Fibroblast of gingiva (primary cell): ENCODE results near the gene OR10W1.

Source experiments
- DNase-seq: peaks from one replicate; pipeline ENCODE4 v3.0.0-alpha.2; 2011; ENCODE audit warnings: low read depth

Gene OR10W1, protein sequence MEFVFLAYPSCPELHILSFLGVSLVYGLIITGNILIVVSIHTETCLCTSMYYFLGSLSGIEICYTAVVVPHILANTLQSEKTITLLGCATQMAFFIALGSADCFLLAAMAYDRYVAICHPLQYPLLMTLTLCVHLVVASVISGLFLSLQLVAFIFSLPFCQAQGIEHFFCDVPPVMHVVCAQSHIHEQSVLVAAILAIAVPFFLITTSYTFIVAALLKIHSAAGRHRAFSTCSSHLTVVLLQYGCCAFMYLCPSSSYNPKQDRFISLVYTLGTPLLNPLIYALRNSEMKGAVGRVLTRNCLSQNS

DNA sequence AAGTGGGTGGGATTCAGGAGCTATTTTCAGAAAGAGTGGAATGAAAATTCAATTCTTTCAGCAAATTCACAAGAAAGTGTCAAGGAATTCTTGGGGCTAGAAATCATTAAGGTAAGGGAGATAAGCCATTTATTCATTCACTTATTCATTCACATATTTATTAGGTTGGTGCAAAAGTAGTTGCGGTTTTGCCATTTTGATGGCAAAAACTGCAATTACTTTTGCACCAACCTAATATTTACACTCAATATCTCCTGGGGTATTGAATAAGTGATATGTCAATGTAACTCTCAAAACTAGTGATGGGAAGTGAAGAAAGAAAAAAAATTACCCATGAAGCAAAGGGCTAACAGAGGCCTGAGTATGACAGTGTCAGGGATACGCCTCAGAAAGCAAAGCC, at the start of gene OR10W1:
OR10W1 (minus strand) TSS at position 119 of the 400 bp plus-strand sequence. CDS start 402 bp downstream, outside the sequence.
- DNase-seq: no peak

DNA sequence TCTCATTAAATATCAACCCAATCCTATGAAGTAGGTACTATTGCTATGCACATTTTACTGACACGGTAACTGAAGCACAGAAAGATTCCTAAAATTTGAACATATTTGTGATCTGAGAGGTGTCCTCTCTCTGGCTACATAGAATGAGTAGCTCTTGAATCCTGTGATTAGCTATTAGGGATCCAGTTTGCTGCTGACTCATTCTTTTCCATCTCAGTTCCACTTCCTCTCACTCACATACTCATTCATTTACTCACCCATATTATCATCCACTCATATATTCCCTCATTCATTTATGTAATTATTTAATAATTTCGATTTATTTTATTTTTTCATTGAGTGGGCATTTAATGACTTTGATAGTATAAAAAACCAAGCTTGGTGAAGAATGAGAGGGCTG, 48.1 kb upstream of the OR10W1 start:
- no peak for DNase-seq

DNA sequence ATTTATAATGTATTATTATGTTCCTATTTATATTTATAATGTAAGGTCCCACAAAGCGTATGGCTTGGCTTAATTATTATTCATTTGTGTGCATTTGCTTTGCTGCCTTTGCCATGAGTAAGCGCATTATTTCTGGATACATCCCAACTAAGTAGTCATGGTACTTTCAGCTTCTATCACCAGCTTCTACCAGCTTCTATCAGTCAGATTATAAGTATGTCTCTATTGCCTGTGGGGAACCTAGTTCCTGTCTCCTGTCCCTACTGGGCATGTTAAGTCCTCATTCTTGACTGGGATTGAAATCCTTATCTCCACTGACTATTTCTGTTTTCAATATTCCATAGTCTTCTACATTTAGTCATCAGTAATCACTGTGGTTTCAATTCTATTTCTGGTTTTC, 33.5 kb upstream of the OR10W1 start:
- DNase-seq: peak; percentile 23

DNA sequence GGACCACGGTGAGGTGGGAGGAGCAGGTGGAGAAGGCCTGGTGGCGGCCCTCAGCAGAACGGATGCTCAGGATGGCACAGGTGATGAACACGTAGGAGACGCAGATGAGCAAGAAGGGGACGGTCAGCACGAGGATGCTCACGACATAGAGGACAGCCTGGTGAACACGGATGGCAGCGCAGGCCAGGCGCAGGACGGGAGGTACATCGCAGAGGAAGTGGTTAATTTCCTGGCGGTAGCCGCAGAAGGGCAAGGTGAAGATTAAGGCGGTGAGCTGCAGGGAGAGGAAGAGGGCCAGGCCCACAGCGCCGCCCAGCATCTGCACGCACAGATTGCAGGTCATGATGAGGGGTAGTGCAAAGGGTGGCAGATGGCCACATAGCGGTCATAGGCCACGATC, 24.0 kb upstream of the OR10W1 start:
- no peak for DNase-seq

DNA sequence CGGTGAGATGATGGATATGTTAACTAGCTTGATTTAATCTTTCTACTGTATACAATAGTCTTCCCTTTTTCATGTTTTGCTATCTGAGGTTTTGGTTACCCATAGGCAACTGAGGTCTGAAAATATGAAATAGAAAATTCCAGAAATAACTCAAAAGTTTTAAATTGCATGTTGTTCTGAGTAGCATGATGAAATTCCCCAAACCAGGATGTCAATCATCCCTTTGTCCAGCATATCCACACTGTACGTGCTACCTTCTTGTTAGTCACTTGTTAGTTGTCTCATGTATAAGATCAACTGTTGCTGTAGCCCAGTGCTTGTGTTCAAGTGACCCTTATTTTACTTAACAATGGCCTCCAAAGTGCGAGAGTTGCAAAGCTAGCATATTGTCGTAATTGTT, 21.2 kb upstream of the OR10W1 start:
- no peak for DNase-seq

DNA sequence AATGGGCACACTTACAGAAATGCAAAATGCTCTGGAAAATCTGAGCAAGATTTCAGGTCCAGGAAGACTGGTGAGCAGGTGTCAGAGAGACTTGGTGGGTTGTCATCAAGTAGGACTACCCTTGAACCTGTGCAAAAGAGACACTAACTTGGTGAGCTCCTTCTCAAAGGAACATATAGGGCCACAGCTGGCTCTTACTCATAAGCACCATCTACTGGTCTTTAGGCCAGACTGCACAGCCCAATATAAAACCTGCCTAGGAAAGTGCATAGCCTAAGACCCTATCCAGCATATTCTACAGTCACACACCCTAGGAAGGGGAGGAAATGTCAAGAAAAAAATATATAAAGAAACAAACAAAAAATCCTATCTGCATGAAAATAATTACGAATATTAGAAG, 18.2 kb upstream of the OR10W1 start:
- DNase-seq: peak; percentile 4

DNA sequence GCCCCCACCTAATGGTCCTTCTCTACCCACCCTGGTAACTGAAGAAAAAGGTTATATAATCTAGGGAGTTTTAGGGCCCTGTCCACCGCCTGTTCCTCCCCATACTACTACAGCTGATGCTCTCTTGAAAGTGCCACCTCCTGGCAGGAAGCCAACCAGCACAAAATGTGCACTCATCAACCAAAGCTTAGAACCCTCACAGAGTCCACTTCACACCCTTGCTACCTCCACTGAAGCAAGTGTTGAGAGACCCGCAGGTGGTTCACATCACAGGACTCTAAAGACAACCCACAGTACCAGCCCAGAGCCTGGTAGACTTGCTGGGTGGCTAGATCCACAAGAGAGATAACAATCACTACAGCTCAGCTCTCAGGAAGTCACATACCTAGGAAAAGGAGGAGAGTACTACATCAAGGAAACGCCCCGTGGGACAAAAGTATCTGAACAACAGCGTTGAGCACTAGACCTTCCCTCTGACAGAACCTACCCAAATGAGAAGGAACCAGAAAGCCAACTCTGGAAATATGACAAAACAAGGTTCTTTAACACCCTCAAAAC, 17.5 kb upstream of the OR10W1 start:
- DNase-seq: no peak

DNA sequence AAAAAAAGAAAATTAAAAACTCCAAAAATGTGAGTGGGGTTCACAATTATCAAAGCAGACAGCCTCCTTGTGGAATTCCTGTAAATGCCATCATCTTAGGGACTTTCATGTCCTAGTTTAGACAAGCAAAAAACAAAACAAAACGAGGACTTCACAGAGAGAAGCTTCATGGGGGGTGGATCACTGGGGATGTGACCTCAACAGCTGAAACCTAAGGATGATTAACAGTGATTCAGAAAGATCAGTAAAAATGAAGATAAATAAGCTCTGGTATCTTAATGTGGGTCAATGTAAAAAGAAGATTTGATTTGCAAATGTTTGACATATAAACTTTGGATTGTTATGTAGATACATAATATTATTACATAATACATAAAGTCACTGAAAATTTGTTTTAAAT, 8.1 kb upstream of the OR10W1 start:
- no peak for DNase-seq

DNA sequence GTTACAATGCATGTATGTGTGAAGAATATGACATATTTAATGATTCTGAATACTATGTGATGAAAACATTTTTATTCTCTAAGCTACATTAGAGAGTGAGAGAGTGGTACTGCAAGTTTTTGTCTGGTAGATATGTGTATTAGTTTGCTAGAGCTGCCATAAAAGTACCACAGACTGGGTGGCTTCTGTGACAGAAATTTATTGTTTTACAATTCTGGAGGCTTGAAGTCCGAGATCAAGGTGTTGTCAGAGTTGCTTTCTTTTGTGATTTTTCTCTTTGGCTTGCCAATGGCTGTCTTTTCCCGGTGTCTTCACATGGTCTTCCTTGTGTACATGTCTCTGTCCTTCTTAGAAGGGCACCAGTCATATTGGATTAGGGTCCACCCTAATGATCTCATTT, 6.9 kb upstream of the OR10W1 start:
- no peak for DNase-seq

DNA sequence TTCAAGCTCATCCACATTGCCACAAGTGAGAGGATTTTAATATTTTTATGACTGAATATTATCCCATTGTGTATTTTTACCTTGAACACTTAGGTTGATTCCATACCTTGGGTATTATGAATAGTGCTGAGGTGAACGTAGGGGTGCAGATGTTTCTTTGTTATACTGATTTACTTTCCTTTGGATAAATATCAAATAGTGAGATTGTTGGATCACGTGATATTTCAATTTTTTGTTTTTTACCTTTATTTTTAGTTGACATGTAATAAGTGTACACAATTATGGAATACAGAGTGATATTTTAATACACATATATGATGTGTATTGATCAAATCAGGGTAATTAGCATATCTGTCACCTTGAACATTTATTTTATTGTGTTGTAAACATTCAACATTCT, 8.1 kb downstream of the OR10W1 start:
- DNase-seq: no peak

DNA sequence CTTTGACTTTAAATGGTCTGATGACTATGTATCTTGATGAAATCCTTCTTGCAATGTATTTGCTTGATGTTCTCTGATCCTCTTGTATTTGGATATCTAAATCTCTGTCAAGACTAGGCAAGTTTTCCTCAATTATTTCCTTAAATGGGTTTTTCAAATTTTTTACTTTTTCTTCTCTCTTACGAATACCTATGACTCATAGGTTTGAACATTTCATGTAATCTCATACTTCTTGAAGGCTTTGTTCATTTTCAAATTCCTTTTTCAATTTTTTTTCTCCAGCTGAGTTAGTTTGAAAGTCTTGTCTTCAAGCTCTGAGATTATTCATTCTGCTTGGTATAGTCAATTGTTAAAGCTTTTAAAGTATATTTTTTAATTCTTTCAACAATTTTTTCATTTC, 13.1 kb downstream of the OR10W1 start:
- DNase-seq: no peak

DNA sequence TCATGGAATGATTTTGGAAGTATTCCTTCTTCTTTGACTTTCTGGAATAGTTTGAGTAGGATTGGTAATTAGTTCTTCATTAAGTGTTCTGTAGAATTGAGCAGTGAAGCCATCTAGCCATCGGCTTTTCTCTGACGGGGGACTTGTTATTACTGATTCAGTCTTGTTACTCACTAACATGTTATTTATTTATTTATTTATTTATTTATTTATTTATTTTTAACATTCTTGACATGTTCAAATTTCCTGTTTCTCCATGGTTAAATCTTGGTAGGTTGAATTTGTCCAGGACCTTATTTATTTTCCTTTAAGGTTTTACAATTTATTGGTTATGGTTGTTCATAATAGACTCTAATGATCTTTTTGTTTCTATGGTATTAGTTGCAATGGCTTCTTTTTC, 24.1 kb downstream of the OR10W1 start:
- DNase-seq: no peak

DNA sequence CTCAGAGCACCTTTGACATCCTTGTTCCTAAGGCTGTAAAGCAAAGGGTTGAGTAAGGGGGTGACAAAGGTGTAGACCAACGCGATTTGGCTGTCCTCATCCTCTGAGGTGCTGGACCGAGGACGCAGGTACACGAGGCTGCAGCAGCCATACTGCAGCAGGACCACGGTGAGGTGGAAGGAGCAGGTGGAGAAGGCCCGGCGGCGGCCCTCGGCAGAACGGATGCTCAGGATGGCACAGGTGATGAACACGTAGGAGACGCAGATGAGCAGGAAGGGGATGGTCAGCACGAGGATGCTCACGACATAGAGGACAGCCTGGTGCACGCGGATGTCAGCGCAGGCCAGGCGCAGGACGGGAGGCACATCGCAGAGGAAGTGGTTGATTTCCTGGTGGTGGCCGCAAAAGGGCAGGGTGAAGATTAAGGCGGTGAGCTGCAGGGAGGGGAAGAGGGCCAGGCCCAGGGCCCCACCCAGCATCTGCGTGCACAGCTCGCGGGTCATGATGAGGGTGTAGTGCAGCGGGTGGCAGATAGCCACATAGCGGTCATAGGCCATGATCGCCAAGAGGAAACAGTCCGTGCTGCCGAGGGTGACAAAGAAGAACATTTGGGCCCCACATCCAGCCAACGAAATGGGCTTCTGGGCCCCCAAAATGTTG, 40.0 kb downstream of the OR10W1 start:
- DNase-seq: no peak

DNA sequence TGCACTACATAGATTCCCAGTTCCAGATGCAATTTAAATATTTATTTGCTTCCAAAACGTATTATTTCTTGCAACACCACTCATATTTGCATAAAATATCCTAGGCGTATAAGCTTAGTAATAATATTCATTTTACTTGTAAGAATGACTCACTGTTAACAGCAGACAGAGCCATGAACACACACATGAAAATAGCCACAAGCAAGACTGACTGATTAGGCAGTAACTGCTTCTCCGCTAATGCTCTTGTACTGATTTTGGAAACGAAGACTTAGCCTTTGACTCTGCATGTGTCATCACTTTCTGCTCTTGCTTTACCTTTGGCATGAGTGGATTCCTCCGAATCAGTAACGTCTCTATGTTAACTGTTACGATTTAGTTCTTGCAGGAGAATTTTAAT, 45.3 kb downstream of the OR10W1 start:
- DNase-seq: no peak
